Choroid plexus epithelial cell (primary cell): ENCODE results near the gene MAPK8.

ENCODE experiments used
- DNase-seq: peaks from one replicate; pipeline ENCODE4 v3.0.0-alpha.2; 2010; ENCODE audit warnings: low read depth
- H3K4me3 ChIP-seq: 2 replicates; pipeline ENCODE4 v1.5.1; 2011; ENCODE audit warnings: low read depth, mild to moderate bottlenecking, control low read depth, low read length, moderate library complexity
- CTCF ChIP-seq: conservative IDR thresholded peaks from 2 replicates; pipeline ENCODE4 v1.5.1; 2011; ENCODE audit warnings: low read depth, mild to moderate bottlenecking, control low read depth, inconsistent platforms, low read length, moderate library complexity

Gene MAPK8

DNA sequence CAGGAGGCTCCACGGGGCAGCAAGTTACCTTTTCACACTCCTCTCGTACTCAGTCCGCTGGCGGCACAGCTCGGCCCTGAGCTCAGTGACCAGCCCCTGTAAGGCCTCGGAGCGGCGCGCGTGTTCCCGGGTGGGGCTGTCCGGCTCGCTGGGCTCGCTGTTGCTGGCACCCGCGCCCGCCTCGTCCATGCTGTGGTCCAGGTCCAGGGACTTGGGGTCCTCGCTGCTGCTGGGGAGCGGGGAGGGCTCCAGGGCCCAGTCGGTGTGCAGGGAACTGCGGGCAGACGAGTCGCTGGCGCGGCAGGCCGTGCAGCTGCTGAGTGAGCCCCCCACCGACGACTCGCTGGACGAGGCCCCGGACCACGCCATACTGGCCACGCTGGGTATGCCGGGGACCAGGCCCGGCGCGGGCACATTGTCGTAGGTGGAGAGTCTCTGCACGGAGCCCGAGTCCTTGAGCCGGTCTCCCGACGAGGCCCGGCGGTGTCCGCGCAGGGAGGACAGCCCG is 143.8 kb downstream of the MAPK8 start:
- no peak for TF ChIP-seq CTCF
- no peak for DNase-seq
- no peak overlapping the region for H3K4me3 ChIP-seq

GRCh38 chr10:48450741-48451466 is 144.4 kb downstream of the MAPK8 start:
- H3K4me3 ChIP-seq: no peak overlapping the region
- DNase-seq: no peak
- no peak for TF ChIP-seq CTCF

DNA sequence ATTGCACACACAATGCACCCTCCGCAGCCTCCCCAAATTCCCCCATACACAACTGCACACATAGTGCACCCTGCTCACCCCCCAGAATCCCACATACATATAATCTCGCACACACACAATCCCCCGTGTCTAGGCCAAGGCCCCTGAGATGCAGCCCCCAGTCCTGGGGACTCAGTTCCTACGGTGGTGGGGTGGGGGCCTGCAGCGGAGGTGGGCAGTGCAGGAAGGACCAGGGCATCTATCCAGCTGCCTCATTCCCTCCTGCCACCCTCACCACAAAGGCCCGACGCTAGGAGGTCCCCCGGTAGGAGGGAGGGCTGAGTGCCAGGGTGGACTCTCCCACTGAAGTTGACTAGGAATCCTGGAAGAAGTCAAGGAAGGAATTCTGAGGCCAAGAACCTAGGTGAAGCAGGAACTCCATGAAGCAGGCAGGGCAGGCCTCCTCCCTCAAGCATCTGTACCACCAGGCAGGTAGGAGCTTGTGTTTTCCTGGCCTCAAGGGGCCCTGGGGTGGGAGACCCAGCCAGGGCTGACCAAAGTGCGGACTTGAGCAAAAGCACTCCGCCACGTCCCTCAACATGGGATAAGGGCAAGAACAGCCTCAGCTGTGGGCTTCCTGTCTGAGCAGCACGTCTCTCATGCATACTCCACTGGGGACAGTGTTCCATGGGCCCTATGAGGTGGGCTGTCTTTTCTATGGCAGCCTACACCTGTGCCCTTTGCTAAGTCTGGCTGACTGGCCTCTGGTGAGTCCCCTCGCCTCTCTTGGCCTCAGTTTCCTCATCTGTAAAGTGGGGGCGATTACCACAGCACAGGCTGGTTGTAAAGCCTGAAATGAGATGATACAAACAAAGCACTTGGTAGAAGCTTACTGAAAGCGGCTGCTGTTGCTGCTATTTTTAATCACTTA is 145.7 kb downstream of the MAPK8 start:
- TF ChIP-seq CTCF: no peak
- no peak overlapping the region for H3K4me3 ChIP-seq
- DNase-seq: no peak

DNA sequence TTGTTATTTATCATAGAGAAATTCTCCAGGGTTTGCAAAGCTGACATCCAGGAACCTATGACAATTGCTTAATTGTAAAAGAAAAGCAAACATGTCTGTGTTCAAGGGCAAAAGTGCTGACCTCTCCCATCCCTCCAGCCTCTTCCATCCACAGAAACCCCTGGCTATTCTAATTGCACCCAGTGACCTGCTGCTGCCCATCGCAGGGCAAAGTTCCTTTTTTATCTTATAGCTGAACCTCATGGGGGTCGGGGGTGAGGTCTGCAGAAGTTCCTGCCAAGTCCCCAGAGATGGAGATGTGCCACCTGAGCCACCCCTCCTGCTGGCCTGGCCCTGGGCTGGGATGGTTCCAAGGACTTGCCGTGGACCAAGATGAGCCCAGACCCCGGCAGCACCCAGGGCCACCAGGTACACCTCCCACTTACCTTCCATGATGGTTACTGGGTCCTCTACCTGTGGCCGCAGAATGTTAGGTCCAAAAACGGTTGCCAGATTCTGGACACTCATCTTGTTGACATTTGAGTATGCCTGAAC is 146.5 kb downstream of the MAPK8 start:
- H3K4me3 ChIP-seq: no peak overlapping the region
- no peak for DNase-seq
- no peak for TF ChIP-seq CTCF

DNA sequence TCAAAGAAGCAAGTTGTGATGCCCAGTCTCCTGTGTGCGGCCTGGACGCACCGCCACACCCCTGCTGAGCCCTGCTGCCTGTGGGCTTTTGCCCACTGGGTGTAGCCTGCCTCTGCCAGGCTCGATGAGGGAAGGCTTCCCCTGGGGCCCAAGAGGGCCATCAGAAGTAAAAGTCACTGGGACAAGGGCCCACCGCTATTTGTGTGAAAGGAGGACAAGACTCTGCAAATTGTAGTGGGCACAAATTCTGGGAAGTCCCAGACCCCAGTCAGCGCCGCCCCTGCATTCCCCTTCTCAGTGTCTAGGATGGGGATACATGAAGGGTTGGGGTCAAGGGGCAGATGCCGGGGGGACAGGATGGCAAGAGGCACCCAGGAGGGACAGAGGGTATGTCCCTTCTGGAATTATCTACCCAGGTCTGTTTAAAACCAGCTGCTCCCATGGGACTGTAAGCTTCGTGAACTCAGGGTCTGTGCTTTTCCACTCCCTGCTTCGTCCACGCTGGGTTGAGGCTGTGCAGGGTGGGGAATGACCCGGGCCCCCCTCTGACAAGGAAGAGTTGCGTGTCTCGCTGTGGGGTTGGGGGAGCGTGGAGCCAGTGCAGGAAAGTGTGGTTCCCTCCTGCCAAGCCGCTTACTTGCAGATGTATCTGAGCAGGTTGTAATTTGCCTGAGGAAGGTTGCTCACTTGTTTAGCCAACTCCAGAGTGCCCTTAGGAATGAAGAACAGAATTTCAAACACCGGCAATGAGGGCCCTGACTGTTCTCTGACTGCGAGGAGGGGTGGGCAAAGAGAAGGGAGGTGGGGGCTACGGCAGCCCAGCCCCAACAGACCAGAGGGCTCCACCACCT is 147.2 kb downstream of the MAPK8 start:
- no peak for DNase-seq
- no peak for TF ChIP-seq CTCF
- no peak overlapping the region for H3K4me3 ChIP-seq

GRCh38 chr10:48454302-48455054 is 148.0 kb downstream of the MAPK8 start:
- peak; percentile 23 for DNase-seq
- H3K4me3 ChIP-seq: no peak overlapping the region
- no peak for TF ChIP-seq CTCF
